Fibroblast of skin of abdomen (primary cell): ENCODE results near the gene MEF2A.

Experiments used
- DNase-seq: peaks from one replicate; pipeline ENCODE4 v3.0.0-alpha.2; 2013

MEF2A gene

DNA sequence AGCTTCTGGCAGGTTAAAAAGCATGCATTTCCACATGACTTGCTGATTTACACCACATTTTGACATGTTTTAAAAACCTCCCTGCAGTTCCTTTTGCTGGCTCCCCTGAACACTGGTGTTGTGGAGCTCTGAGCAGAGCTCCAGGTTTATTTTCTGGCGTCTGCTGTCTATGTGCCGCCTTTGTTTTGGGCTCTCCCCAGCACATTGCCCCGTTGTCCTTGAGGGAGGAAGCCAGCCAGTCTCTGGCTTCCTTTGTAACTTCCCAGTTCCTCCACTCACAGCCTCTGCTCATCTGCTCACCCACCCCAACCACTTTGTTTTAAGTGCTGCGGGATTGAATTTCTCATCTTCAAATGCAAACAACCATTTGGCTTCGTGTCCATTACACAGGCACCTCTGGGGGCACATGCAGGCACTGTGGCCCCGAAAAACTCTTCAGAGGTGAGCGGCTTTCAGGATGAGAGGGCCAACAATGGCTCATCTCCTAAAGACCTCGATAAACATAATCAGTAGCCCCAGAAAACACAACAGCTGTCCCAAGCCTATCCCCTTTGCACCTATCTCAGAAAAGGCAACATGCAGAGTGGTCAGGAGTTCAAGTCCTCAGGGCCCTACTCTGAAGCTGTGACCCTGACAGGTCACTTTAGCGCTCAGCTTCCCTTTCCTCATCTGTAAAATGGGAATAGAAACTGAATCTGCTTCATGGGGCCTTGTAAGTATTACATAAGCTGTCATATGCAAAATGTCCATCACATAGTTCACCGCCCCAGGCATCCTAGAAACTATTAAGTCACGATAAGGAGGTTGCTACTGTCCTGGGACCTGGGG is 1.3 kb upstream of the MEF2A start:
- DNase-seq, result peak; percentile 43

DNA sequence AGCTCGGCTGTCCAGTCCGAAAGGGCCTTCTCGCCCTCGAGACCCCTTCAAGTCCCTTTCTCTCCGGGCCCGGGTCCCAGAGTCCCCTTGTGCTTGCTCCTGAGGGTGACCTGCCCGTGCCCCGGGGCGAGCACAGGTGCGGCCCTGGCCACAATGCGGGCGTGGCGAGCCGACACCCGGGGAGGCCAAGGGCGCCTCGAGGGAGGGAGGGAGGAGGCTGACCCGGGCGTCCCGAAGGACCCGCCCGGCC is 810 bp upstream of the MEF2A start:
- no peak for DNase-seq

DNA sequence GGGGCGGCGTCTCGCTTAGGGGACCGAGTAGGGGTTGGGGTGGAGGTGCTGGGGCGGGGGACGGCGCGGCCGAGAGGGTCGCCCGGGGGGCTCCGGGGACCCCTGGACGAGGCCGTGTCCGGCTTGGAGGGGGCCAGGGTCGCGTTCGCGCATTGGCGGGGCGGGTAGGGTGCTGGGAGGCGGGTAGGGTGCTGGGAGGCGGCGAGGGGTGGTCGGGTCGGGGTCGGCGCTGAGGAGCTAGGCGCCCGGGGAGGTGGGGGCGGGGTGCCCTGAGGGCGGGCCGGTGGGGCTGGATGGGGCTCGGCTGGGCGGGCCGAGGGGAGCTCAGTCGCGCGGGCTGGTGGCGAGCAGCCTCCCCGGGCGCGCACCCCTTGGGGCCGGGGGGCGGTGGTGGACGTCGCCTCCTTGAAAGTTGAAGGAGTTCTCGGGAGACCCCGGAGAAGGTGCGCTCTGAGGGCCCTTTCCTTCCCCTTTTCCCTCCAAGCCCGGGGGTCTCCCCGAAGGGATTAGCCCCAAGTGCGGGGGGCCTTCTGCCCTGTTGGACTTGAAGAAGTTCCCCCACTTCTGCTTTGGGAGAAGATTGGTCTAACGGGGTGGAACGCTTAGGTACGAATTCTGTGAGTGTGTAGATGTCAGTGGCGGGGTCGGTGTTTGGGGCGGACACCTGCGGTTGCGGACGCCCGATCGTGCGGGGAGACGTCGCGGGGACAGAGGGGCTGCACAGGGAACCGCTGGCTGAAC is 543 bp downstream of the MEF2A start:
- no peak for DNase-seq

DNA sequence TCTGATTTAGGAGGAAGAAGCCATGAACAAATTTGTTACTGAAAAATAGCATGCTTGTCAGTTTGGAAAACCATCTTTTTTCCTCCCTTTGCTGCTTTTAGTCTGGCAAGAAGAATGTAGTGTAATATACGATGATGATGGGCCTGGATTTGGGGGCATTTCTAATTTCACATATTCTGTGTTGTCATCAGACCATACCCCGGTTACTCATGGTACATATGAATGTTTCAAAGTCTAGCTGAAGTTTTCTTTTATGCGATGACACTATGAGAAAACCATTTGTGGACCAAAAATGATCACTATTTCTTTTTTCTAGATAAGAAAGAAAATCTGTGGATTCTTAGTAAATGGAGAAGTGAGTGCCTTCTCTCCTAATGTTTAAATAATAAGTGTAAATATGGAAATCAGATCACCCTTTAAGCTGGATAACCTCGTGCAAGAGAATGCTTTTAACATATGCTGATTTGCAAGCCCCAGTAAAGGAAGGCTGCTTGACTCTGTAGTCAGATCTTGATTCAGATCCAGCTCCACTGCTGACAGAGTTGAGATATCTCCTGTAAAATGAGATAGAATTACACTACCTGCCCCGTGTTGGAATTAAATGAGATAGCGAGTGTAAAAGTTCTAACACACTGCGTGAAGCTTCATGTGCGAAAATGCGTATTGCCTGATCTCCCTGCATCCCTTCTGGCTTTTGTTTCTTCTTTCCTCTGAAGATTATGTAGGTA is 3.0 kb downstream of the MEF2A start:
- DNase-seq, result peak; percentile 35

DNA sequence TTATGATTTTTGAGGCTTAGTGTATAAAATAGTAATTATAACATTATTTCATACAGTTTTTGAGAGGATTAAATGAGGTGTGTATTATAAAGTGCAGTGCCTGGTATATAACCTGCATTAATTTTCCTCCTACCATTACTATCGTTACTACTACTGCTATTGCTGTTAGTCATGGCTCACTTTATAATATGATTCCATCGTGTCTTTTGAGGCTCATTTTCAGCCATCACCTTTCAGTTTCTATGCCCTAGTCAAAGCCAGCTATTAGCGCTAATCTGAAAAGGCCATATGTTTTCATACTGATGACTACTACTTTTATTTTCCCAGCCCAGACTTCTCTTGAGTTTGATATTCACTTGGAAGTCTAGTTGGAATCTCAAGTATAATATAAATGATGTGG is 5.5 kb downstream of the MEF2A start:
- DNase-seq, result no peak

DNA sequence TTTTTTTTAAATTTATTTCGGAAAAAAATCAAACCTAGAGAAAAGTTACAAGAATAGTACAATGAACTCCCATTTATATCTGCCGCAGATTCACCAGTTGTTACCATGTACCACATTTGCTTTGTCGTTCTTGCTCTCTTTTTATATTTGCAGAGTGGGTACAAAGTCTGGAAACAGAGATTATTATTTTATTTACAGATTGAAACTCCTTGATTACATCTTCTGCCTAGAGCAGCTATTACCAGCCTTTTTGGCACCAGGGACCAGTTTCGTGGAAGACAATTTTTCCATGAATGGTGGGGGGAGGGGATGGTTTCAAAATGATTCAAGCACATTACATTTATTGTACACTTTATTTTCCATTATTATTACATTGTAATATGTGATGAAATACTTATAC is 8.3 kb downstream of the MEF2A start:
- no peak for DNase-seq

DNA sequence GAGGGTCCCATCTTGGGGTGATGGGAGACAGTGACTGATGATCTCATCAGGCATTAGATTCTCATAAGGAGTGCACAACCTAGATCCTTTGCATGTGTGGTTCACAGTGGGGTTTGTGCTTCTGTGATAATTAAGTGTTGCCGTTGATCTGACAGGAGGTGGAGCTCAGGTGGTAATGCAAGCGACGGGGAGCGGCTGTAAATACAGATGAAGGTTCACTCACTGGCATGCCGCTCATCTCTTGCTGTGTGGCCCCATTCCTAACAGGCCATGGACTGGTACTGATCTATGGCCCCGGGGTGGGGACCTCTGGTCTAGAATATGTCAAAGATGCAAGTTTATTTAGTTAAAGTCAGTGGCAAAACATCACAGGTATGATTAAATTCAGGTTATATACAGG is 8.7 kb downstream of the MEF2A start:
- DNase-seq, result no peak

DNA sequence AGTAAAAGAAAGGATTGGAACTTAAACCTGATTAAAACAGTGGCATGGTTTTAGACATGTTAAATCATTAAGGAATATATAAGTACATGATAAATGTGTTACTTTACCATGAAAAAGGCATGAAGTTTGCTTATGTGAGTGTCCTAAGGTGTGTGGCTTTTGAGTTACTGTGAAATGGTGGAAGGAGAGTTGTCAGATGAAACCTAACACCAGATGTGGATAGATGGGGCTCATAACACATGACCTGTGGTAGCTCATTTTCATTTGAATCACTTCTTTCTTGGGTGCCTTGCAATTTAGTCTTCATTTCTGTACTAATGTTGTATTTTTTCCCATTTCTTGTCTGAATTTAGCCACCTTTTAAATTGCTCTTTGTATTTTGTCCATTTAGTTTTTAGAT is 13.0 kb downstream of the MEF2A start:
- no peak for DNase-seq

DNA sequence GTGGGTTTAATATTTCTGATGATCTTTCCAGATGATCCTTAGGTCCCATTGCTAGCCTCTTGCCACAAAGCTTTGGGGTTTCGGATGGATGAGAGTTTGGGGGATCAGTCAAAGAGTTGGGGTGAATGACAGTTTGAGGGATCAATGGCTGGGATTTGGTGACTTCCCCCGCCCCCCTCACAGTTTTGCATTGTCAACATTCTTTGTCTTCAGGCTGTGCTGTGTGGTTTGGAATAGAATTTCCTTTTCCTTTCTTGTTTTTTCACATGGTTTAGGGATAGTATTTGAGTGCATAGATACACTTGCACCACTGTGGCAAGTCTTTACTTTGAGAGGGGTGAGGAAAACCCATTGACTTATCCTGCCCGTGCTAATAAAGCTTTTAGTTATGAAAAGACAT is 14.3 kb downstream of the MEF2A start:
- peak; percentile 34 for DNase-seq

DNA sequence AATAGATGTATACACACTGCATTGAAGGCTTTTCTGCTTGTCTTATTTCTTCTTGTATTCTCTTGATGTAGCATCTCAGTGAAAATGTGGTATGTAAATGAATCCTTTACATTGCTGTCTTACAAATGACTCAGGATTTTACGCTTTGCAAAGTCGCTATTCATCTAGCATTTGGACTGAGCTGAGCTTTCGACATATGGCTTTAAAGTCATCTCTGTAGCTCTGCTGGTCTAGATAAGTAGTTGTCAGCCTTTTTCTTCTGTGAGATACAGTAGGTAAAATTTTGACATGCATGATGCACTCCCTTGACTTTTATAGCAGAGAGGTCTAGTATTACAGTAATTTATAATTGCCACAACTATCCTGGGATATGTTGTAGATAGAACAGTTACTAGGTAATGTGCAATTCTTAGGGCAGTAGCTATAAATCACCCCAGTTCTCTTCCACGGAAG is 16.8 kb downstream of the MEF2A start:
- DNase-seq, result peak; percentile 69

DNA sequence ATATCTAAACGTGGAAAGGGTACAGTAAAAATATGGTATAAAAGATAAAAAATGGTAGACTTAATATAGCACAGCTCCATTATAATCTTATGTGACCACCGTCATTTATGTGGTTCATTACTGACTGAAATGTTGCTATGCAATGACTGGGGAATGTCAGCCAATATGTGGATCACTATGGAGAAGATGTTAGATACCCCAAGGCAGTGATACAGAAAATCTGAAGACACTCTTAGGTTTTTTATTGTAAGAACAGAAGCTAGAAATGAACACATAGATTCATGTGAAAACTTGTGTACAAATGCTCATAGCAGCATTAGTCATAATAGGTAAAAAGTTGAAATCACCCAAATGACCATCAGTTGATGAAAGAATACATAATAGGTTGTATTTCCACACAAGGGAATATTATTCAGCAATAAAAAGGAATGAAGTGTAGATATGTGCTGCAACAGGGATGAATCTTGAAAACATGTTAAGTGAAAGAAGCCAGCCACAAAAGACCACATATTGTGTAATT is 18.4 kb downstream of the MEF2A start:
- DNase-seq, result no peak

DNA sequence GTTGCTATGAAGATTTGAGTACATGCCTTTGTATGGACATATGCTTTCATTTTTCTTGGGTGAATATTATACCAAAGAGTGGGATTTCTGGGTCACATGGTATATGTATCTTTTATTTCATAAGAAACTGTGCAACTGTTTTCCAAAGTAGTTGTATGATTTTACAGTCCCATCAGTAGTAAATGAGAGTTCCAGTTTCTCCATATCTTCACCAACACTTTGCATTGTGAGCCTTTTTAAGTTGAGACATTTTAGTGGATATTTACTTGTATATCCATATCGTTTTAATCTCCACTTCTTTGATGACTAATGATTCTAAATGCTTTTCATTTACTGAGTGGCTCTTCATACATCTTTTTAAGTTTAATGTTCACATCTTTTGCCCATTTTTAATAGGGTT is 20.3 kb downstream of the MEF2A start:
- no peak for DNase-seq

DNA sequence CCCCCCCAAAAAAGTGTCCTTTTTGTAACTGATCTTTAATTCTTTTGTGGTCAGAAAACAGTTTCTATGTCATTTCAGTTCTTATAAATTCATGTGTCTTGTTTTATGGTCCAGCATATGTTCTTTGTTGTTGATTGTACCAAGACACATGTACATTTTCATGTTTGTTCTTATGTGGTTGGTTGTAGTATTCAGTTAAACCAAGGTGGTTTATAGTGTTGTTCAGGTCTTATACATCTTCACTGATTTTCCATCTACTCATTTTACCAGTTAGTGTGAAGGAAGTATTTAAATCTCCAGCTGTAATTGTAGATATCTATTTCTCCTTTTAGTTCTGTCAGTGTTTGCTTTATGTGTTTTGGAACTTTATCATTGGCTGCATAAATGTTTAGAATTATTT is 24.0 kb downstream of the MEF2A start:
- DNase-seq, result no peak

DNA sequence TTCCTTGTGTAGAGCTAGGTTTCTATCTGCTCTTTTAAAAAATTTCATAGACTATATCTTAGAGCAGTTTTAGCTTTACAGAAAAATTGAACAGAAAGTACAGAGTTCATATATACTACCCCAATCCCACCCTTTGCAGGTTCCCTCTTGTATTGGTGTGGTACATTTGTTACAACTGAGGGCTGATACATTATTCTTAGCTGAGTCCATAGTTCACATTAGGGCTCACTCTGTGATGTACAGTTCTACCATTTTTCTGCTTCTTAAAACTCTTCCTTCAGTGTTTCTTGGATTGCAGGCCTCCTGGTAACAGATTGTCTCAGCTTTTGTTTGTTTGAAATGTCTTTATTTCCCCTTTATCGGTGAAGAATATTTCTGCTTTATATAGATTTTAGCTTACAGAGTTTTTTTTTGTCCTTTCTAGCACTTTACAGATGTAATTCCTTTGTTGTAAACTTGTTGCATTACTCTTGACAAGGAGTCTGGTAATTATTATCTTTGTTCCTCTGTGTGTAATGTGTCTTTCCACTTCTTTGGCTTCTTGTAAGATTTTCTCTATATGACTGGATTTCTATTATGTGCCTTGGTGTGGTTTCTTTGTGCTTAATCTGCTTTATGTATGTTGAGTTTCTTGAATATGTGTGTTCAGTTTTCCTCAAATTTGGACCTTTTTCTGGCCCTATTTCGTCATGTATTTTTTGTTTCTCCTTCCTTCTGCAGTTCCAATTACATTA is 25.3 kb downstream of the MEF2A start:
- DNase-seq, result no peak

DNA sequence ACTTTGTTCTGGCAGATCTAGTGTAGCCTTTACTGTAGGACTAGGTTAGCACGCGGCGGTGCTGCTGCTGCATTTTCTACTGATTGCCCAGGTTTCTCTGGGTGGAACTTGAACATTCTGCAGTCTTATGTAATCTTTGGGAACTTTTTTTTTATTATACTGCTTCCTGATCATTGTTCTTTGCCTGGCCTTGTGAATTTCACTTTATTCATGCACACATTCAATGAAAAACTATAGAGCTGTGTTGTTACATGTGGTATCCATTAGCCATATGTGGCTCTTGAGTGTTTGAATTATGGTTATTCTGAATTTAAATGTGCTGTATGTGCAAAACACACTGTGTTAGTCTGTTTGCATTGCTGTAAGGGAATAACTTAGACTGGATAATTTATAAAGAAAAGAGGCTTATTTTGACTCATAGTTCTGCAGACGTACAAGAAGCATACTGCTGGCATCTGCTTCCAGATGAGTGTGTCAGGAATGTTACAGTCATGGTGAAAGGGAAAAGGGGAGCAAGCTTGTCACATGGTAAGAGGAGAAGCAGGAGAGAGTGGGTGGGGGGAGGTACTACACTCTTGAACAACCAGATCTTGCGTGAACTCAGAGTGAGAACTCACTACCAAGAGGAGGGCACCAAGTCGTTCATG is 26.5 kb downstream of the MEF2A start:
- peak; percentile 90 for DNase-seq

DNA sequence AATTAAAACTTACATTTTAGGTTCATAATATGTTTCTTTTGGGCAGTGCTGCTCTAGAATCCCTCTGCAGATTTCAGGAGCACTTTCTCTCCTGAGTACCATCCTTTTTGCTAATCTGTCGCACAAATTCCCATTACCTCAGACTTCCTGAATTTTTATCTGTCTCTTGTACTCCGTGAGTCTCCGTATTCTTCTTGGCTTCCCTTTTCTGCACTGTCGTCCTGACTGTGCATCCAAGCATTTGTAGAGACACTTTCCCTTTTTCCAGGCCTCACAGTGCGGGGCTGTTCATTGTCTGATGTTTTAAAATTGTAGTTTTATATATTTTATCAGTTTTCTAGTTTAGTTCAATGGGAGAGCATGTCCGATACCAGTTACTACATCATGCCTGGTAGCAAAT is 27.3 kb downstream of the MEF2A start:
- no peak for DNase-seq

DNA sequence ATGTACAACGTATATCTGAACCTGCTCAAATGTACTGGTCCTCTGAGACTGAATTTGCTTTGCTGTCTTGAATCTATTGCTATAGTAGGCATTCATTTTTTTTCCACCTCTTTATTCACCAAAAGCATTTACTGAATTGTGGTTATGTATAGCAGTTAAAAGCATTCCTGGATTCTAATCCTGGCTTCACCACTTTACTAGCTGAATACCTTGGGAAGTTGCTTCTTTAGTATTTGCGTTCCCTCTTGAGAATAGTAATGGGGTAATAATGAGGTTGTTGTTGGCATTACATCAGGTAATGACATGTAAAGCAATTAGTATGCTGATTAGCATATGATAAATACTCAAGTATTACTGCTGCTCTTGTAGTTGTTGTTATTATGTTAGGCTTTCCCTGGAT is 29.1 kb downstream of the MEF2A start:
- DNase-seq, result no peak

DNA sequence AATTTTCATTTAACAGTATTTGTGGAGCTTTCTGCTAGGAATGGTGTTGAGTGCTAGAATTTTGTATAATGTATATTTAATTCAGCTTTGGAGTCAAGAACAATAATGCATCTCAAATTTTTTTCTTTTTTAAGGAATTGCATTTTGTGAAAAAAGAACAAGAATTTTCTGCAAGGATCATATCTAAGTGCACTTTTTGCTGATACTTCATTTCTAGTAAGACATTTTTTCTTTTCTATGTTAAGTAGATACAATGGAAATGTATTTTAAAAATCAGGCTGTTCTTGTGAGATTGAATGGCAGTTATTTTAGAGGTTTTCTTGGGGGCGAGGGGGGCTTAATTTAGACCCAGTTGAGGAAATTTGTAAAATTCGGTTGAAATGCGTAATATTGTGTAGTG is 32.5 kb downstream of the MEF2A start:
- no peak for DNase-seq

DNA sequence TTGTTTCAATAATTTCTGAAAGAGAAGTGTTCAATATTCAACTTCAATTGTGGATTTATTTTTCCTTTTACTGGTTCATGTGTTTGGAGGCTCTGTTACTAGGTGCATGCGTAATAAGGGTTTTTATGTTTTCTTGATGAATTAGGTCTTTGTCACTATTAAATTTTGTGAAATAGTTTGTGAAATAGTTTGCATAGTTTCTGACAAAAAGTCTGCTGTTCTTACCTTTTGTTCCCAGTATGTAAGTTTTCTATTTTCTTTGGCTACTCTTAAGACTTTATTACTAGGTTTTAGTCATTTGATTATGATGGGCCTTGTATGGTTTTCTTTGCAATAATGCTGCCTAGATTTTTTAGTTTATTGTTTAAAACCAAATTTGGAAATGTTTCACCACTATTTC is 38.0 kb downstream of the MEF2A start:
- DNase-seq, result no peak

DNA sequence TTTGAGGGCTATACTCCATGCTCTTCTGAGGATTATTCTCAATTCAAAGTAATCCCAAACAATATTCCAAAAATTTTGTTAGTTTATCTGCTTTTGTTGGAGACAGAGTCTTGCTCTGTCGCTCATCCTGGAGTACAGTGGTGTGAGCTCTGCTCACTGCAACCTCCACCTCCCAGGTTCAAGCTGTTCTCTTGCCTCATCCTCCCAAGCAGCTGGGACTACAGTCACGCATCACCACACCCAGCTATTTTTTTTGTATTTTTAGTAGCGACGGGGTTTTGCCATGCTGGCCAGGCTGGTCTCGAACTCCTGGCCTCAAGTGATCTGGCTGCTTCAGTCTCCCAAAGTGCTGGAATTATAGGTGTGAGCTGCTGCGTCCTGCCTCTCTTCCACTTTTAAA is 39.1 kb downstream of the MEF2A start:
- DNase-seq, result no peak

DNA sequence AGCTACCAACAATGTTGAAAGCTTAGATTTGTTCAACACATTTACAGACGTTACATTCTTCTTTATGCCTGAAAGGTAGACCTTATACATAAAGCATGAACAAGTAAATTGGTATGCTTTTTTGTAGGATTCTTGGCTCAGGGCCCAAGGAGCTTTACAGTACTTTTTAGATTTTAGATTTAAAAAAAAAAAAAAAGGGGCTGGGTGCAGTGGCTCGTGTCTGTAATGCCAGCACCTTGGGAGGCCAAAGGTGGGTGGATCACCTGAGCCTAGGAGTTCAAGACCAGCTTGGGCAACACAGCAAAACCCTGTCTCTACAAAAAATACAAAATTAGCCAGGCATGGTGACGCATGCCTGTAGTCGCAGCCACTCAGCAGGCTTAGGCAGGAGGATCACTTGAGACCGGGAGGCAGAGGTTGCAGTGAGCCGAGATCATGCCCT is 39.7 kb downstream of the MEF2A start:
- DNase-seq, result peak; percentile 26

DNA sequence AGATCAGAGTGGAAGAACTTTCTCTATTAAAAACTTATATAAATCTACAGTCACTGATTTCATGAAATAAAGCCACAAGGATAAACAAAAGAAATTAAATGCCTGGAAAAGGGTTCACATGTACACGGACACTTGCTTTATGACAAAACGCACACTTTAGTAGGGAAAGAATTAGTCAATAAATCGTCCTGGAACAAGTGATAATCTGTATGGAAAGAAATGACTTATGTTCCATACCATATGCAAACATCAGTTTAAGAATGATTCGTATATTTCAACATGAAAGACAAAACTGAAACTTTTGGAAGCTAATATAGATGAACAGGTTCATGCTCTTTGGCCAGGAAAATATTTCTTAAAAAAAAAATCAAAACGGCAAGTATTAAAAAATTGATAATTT is 40.2 kb downstream of the MEF2A start:
- DNase-seq, result no peak
